ENCODE measurements around the gene STIL. TPM values are rescaled to one million over a fixed set of nuclear protein-coding genes. Genes with fewer than 3 reads are reported as not detected.
"Not testable (repeated sequence)": the region's sequence is repeated elsewhere in the genome, so short reads cannot be mapped to it uniquely, and the experiment has no call there.

The STIL gene
- total and polyA plus RNA-seq, 8 donors = 3.6 to 13.2 (median 8.3) TPM

DNA sequence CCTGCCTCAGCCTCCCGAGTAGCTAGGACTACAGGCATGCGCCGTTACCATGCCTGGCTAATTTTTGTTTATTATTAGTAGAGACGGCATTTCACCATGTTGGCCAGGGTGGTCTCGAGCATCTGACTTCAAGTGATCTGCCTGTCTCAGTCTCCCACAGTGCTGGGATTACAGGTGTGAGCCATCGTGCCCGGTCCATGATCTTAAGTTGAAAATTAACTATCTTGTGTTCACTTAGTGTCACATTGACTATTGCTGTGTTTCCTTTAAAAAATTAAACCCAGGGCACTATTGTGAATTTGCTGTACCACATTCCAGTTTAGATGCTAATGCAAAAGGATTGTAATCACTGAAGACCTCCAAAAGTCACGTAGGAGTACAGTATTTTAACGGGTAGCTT is 33.8 kb upstream of the STIL start:
- H3K9me3 ChIP-seq = no peaks in the 10 kb centered on the region

DNA sequence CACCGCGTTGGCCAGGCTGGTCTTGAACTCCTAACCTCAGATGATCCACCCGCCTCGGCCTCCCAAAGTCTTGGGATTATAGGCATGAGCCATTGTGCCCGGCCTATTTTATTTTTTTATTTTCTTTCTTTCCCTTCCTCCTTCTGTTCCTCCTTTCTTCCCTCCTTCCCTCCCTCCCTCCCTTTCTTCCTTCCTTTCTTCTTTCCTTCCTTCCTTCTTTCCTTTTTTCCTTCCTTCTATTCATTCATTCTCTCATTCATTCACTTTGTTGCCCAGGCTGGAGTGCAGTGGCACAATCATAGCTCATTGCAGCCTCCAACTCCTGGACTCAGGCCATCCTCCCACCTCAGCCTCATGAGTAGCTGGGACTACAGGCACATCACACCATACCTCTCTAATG is 33.0 kb upstream of the STIL start:
- DNase-seq; intact Hi-C loops (cut with DNase I); H3K36me3 ChIP-seq: not testable (repeated sequence)

More for the DNA sequence above, 33.8 kb upstream of the STIL start:
- intact Hi-C loops (cut with DNase I) = no loop called here
- no peak overlapping the region for H3K4me3 ChIP-seq
- H3K27ac ChIP-seq = no peak overlapping the region
- peaks cover 0 to 7% of the 10 kb centered on the region in 2 donors for H3K36me3 ChIP-seq
- no peaks in the 10 kb centered on the region for H3K4me1 ChIP-seq
- ATAC-seq (no peak), DNase-seq (no peak)
- TF ChIP-seq CTCF (IDR thresholded peaks at IDR 0.05) = no peak
- H3K27me3 ChIP-seq = no peaks in the 10 kb centered on the region

GRCh38 chr1:47340227-47340626 is 26.3 kb upstream of the STIL start:
- DNase-seq (no peak), ATAC-seq (no peak)
- peaks cover 4 to 32% of the 10 kb centered on the region in 2 donors for H3K4me1 ChIP-seq
- no peaks in the 10 kb centered on the region for H3K27me3 ChIP-seq
- H3K27ac ChIP-seq = no peak overlapping the region
- H3K4me3 ChIP-seq = no peak overlapping the region
- intact Hi-C loops (cut with DNase I) = no loop called here
- no peaks in the 10 kb centered on the region for H3K9me3 ChIP-seq
- peaks cover 0 to 7% of the 10 kb centered on the region in 2 donors for H3K36me3 ChIP-seq
- TF ChIP-seq CTCF (IDR thresholded peaks at IDR 0.05) = no peak

More for the DNA sequence above, 33.0 kb upstream of the STIL start:
- H3K27ac ChIP-seq, H3K4me1 ChIP-seq, H3K4me3 ChIP-seq, ATAC-seq, H3K27me3 ChIP-seq, H3K9me3 ChIP-seq: not testable (repeated sequence)

- Histone ChIP-seq H3K9me3 (no peaks in the 10 kb centered on the region), H3K36me3 (peaks cover 0 to under 1% of the 10 kb centered on the region in 2 donors), H3K4me3 (no peak overlapping the region), H3K4me1 (peaks cover 10 to 40% of the 10 kb centered on the region in 2 donors), H3K27ac (peak overlapping the region in 1 of 2 donors; percentile 0), H3K27me3 (no peaks in the 10 kb centered on the region)
- ATAC-seq = no peak
- TF ChIP-seq CTCF (IDR thresholded peaks at IDR 0.05) = no peak
- intact Hi-C loops (cut with DNase I) = no loop called here
- no peak for DNase-seq
Observed at GRCh38 chr1:47338249-47339077, 24.5 kb upstream of the STIL start.

DNA sequence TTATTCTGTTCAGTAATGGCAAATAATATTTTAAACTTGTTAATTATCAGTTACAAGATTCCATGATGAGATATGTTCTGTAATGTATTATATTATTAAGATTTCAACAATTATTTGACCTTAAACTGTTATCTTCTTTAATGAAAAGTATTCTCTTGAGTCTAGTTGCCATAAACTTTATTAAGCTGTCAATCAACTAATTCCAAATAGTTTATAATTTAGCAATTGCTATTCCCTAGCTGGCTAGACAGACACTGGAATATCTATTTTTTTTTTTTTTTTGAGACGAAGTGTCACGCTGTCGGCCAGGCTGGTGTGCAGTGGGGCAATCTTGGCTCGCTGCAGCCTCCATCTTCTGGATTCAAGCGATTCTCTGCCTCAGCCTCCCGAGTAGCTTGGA is 23.4 kb upstream of the STIL start:
- H3K27ac ChIP-seq = no peak overlapping the region
- DNase-seq (no peak), ATAC-seq (no peak)
- peaks cover 17 to 49% of the 10 kb centered on the region in 2 donors for H3K4me1 ChIP-seq
- no peaks in the 10 kb centered on the region for H3K36me3 ChIP-seq
- no peak for TF ChIP-seq CTCF (IDR thresholded peaks at IDR 0.05)
- H3K27me3 ChIP-seq = no peaks in the 10 kb centered on the region
- H3K9me3 ChIP-seq = no peaks in the 10 kb centered on the region
- H3K4me3 ChIP-seq = no peak overlapping the region
- intact Hi-C loops (cut with DNase I) = no loop called here
